Activated naive CD4-positive, alpha-beta T cell treated with Interleukin-2 at 50 U/mL for 16 hours (primary cell): ENCODE results near the gene ZSWIM2.
"Not testable (repeated sequence)": the region's sequence is repeated elsewhere in the genome, so short reads cannot be mapped to it uniquely, and the experiment has no call there.

Experiments used
- DNase-seq: peaks from one replicate; pipeline ENCODE4 v3.0.0-alpha.2; 2020

The ZSWIM2 gene

GRCh38 chr2:186835628-186836027 lies 13.3 kb downstream of the ZSWIM2 start:
- DNase-seq: no peak

- DNase-seq: no peak
Measured at GRCh38 chr2:186827862-186828492, 21.0 kb downstream of the ZSWIM2 start.

DNA sequence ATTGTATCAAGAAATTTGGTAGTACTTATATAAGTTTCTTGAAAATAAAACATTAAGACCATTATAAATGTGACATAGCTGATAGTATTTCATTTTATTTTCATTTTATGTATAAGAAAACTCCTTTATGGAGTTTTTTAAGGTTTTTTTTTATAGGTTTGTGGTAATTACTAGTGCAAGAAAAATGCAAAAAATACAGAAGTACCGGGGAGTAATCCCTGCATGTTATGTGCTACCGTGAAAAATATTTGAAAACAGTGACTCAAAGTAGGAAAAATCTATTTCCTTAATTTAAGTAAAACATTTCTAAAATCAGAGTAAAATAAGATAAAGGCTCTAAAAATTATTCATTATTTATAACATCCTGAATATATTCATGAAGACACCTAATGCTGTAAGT lies 21.6 kb downstream of the ZSWIM2 start:
- DNase-seq: no peak

DNA sequence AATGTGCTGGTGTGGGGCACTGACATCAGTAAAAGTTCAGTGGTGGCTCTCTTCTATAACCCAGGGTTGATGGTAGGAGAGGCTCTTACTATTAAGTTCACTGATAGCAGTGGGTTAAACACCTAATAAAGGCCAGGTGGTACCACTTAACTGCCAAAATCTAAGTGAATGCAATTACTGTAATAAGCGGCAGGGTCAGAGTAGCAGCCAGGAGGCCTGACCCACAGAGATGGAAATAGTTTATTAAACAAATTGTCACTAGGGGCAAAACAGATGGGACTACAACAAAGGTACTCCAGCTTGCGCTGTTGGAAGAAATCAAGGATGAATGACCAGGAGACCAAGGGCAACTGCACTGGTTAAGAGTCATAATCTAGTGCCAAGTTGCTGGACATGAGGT lies 26.6 kb downstream of the ZSWIM2 start:
- DNase-seq: no peak

DNA sequence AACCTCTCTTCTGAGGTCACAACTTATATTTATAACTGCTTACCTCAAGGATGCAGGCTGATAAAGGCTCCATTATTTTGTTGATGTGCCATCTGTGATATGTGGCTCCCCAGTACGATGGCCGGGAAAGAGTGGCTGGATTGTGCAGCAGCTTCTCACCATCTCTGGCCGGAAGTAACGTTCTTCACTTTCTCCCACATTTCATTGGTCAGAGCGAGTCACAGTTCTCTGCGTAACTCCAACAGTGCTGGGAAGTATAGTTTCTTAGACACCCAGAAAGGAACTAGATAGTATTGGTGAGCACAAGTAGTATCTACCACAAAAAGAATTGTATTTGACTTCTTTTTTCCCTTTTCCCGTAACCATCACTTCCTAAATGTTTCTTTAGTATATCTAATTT lies 28.7 kb downstream of the ZSWIM2 start:
- DNase-seq: no peak

GRCh38 chr2:186811760-186812159 lies 37.2 kb downstream of the ZSWIM2 start:
- not testable (repeated sequence) for DNase-seq

GRCh38 chr2:186806591-186806990 lies 42.4 kb downstream of the ZSWIM2 start:
- DNase-seq: no peak

DNA sequence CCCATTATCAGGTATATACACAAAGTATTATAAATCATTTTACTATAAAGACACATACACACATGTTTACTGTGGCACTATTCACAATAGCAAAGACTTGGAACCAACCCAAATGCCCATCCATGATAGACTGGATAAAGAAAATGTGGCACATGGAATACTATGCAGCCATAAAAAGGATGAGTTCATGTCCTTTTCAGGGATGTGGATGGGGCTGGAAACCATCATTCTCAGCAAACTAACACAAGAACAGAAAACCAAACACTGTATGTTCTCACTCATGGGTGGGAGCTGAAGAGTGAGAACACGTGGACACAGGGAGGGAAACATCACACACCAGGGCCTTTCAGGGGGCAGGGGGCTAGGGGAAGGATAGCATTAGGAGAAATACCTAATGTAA lies 50.4 kb downstream of the ZSWIM2 start:
- not testable (repeated sequence) for DNase-seq

- DNase-seq: no peak
Measured at GRCh38 chr2:186784930-186785329, 64.0 kb downstream of the ZSWIM2 start.

DNA sequence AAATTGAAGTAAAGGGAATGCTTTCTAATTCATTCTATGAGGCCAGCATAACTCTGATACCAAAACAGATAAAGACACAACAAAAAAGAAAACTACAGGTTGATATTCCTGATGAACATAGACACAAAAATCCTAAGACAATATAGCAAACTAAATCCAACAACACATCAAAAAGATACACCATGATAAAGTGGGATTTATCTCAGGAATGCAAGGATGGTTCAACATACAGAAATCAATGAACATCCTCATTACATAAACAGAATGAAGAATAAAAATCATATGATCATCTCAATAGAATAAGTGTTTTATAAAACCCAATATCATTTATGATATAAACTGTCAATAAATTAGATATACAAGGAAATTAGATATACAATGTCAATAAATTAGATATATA lies 65.7 kb downstream of the ZSWIM2 start:
- no peak for DNase-seq

DNA sequence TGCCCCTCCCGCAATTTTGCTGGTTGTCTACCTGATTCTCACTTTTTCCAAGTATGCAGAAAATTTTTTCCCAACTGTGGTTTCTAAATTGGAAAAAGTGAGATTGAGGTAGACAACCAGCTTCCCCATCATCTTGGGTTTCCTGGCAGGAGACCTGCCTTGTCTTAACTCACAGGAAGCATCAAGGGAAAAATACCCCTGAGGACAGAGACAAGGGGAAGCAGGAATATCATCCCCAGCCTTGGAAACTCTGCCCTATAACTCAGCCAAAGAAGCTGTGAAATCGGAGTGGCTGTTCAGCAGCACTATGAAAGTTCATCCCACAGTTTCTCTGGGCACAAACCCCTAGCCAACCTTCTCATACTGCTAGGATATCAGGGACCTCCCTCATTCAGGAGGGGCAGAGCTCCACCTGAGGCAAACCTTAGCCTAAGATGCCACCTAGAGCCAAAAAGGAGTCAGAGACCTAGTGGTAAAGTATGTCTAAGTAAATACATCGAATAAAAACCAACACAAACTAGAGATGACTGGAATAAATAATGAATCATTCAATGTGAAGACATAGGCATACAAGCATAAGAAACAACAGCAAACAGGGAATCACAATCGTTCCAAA lies 68.2 kb downstream of the ZSWIM2 start:
- DNase-seq: no peak
